Measurements from ENCODE around the gene MMP10. TPM values are rescaled to one million over a fixed set of nuclear protein-coding genes. Genes with fewer than 3 reads are reported as not detected.

MMP10 gene
- total RNA-seq (not detected in 2 replicates), polyA plus RNA-seq (not detected in 2 replicates), polyA minus RNA-seq (not detected in 2 replicates)
- not detected for total RNA-seq (2013)

DNA sequence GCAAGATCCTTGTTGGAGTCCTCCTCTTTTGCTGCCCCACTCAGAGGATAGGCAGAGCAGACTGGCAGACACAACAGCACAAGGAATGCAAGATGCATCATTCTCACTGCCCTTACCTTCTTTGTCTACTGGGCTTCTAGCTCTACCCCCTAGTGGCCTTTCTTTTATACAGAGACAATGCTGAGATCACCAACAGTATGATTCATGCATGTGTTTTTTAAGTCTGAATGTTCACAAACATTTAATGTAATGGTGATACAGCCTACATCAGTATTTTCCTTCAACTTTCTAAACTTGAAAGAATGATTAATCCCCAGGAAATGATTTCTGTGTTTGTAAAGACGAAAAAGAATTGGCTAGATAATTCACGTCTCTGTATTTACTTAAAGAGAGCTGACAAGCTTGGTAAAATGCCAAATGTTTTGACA, at the start of gene MMP10:
TSS of gene MMP10 (minus strand) at position 138 of the 428 bp plus-strand sequence. CDS start at position 101, 37 bp downstream.
- no peak for ATAC-seq (ENCODE audit: low read depth)
- H3K4me1 ChIP-seq (ENCODE audit: control insufficient read depth in 2 of 2, insufficient read depth in 2 of 2, low read length in 2 of 2): no peaks in the 10 kb centered on the region
- DNase-seq: no peak
- H3K27ac ChIP-seq (ENCODE audit: low read length in 2 of 2): no peak within 1 kb of the TSS
- no peak within 1 kb of the TSS for H3K4me3 ChIP-seq (ENCODE audit: control extremely low read depth in 1 of 5, extremely low read depth in 1 of 5, insufficient read depth in 1 of 5, low read depth in 2 of 5, low read length in 4 of 5)
- Mint-ChIP-seq H3K27me3 (peaks cover 16% of the 10 kb centered on the region), H3K4me3 (no peak within 1 kb of the TSS), H3K4me1 (no peaks in the 10 kb centered on the region), H3K9me3 (ENCODE audit: insufficient read depth) (no peaks in the 10 kb centered on the region), H3K27ac (no peak within 1 kb of the TSS)
- no peak within 1 kb of the TSS for H3K4me2 ChIP-seq (replicated peaks; ENCODE audit: low read depth, low read length, poor library complexity, severe bottlenecking)
- TF ChIP-seq, protein P1, sequence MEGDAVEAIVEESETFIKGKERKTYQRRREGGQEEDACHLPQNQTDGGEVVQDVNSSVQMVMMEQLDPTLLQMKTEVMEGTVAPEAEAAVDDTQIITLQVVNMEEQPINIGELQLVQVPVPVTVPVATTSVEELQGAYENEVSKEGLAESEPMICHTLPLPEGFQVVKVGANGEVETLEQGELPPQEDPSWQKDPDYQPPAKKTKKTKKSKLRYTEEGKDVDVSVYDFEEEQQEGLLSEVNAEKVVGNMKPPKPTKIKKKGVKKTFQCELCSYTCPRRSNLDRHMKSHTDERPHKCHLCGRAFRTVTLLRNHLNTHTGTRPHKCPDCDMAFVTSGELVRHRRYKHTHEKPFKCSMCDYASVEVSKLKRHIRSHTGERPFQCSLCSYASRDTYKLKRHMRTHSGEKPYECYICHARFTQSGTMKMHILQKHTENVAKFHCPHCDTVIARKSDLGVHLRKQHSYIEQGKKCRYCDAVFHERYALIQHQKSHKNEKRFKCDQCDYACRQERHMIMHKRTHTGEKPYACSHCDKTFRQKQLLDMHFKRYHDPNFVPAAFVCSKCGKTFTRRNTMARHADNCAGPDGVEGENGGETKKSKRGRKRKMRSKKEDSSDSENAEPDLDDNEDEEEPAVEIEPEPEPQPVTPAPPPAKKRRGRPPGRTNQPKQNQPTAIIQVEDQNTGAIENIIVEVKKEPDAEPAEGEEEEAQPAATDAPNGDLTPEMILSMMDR (IDR thresholded peaks at IDR 0.05): no peak
- TF ChIP-seq EZH2 (IDR thresholded peaks at IDR 0.05; ENCODE audit: borderline replicate concordance, insufficient read depth, low read depth, low read length, poor library complexity, severe bottlenecking): no peak
- ChIA-PET CTCF (no interaction called here), POLR2A (no interaction called here)
- H4K20me1 ChIP-seq (ENCODE audit: control insufficient read depth, insufficient read depth, low read length, poor library complexity, severe bottlenecking): no peaks in the 10 kb centered on the region
- no peak within 1 kb of the TSS for H3K9ac ChIP-seq (ENCODE audit: low read length)
- no peaks in the 10 kb centered on the region for H3K27me3 ChIP-seq (replicated peaks in 1 of 4; ENCODE audit: control extremely low read depth in 1 of 4, control insufficient read depth in 3 of 4, insufficient read depth in 4 of 4, low read length in 3 of 4)
- no CpG with 5 or more reads among the region's 2 CpGs for WGBS (ENCODE audit: insufficient coverage)
- no peaks in the 10 kb centered on the region for H3K36me3 ChIP-seq (replicated peaks in 1 of 2; ENCODE audit: control extremely low read depth in 1 of 2, control insufficient read depth in 1 of 2, extremely low read depth in 1 of 2, insufficient read depth in 2 of 2, low read length in 1 of 2)
- H3K9me3 ChIP-seq (ENCODE audit: control extremely low read depth in 1 of 3, control insufficient read depth in 2 of 3, insufficient read depth in 1 of 3, low read length in 2 of 3): no peaks in the 10 kb centered on the region
- H3K79me2 ChIP-seq (ENCODE audit: control insufficient read depth, insufficient read depth, low read length): no peaks in the 10 kb centered on the region
- H2AFZ ChIP-seq (ENCODE audit: insufficient read depth, low read depth, low read length, poor library complexity, severe bottlenecking): no peak within 1 kb of the TSS
- intact Hi-C loops (cut with micrococcal nuclease): no loop called here

GRCh38 chr11:102829316-102830000, 49.0 kb upstream of the MMP10 start:
- Histone ChIP-seq H2AFZ (ENCODE audit: insufficient read depth, low read depth, low read length, poor library complexity, severe bottlenecking) (no peak overlapping the region), H3K9ac (ENCODE audit: low read length) (no peak overlapping the region), H3K9me3 (ENCODE audit: control extremely low read depth in 1 of 3, control insufficient read depth in 2 of 3, insufficient read depth in 1 of 3, low read length in 2 of 3) (peaks cover 0 to 9% (median 0%) of the 10 kb centered on the region in 3 donors), H3K4me3 (ENCODE audit: control extremely low read depth in 1 of 5, extremely low read depth in 1 of 5, insufficient read depth in 1 of 5, low read depth in 2 of 5, low read length in 4 of 5) (no peak overlapping the region), H3K27me3 (replicated peaks in 1 of 4; ENCODE audit: control extremely low read depth in 1 of 4, control insufficient read depth in 3 of 4, insufficient read depth in 4 of 4, low read length in 3 of 4) (peaks cover 0 to 17% (median 0%) of the 10 kb centered on the region in 4 experiments), H4K20me1 (ENCODE audit: control insufficient read depth, insufficient read depth, low read length, poor library complexity, severe bottlenecking) (no peaks in the 10 kb centered on the region), H3K79me2 (ENCODE audit: control insufficient read depth, insufficient read depth, low read length) (no peaks in the 10 kb centered on the region), H3K36me3 (replicated peaks in 1 of 2; ENCODE audit: control extremely low read depth in 1 of 2, control insufficient read depth in 1 of 2, extremely low read depth in 1 of 2, insufficient read depth in 2 of 2, low read length in 1 of 2) (no peaks in the 10 kb centered on the region), H3K27ac (ENCODE audit: low read length in 2 of 2) (no peak overlapping the region), H3K4me2 (replicated peaks; ENCODE audit: low read depth, low read length, poor library complexity, severe bottlenecking) (no peak overlapping the region), H3K4me1 (ENCODE audit: control insufficient read depth in 2 of 2, insufficient read depth in 2 of 2, low read length in 2 of 2) (no peaks in the 10 kb centered on the region)
- WGBS (ENCODE audit: insufficient coverage): 60% methylated on average over 4 of the region's 6 CpGs
- H3K4me3 Mint-ChIP-seq: no peak overlapping the region
- H3K4me1 Mint-ChIP-seq: peaks cover 2% of the 10 kb centered on the region
- no peaks in the 10 kb centered on the region for H3K9me3 Mint-ChIP-seq (ENCODE audit: insufficient read depth)
- ChIA-PET POLR2A (no interaction called here), CTCF (no interaction called here)
- H3K27ac Mint-ChIP-seq: no peak overlapping the region
- peaks cover 38% of the 10 kb centered on the region for H3K27me3 Mint-ChIP-seq
- intact Hi-C loops (cut with micrococcal nuclease): no loop called here
- DNase-seq (no peak), ATAC-seq (ENCODE audit: low read depth) (no peak)
- no peak for TF ChIP-seq EZH2 (IDR thresholded peaks at IDR 0.05; ENCODE audit: borderline replicate concordance, insufficient read depth, low read depth, low read length, poor library complexity, severe bottlenecking)
- TF ChIP-seq, protein P1 (IDR thresholded peaks at IDR 0.05): no peak

All from B cell (primary cell).